Measurements from ENCODE around the gene RUNX2.
"Not testable (repeated sequence)": the region's sequence is repeated elsewhere in the genome, so short reads cannot be mapped to it uniquely, and the experiment has no call there.

RUNX2 gene

DNA sequence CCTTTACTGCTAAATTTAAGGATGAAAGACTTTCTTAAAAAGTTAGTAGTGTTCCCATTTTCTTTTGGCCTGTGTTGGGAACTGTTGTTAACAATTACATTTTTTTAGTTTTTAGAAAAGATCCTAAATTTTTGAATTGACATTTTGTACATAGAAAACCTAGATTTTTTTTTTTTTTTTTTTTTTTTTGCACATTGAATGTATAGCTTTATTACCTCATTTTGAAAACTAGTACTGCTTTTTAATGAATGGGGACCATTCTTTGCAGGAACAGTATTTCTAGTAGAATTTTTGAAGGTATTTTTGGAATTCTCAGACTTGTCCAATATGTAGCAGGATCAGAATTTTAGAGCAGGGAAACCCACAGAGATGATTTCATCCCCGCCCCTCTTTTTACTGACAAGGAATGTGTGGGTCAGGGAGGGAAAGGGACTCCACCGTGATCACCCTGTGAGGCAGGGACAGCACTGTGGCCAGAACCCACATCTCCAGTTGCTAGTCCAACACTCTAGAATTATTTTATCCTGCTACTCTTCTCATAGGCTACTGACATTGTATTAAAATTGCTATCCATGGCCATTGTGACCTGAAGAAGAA lies 204.0 kb downstream of the RUNX2 start:
- DNase-seq, result no peak

GRCh38 chr6:45532721-45533210 lies 204.6 kb downstream of the RUNX2 start:
- no peak for DNase-seq

DNA sequence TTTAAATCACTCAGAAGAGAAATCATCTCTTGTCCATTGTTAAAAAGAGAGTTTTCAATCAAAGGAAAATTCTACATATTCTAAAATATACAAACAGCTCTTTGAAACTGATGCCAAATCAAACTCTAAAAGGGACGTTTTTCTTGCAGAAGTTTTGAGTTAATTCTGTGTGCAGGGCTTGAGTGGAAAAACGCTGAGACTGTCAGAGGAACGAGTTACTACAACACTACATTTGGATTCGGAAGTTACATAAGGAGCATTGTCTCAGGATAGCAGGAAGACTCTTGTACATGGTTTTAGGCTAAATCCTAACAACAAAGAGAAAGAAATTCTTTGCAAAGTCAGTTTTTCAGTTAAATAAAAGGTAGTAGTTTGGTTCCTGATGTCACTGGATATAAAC lies 205.3 kb downstream of the RUNX2 start:
- no peak for DNase-seq

GRCh38 chr6:45535933-45536332 lies 207.8 kb downstream of the RUNX2 start:
- DNase-seq, result no peak

GRCh38 chr6:45537539-45537938 lies 209.4 kb downstream of the RUNX2 start:
- no peak for DNase-seq

DNA sequence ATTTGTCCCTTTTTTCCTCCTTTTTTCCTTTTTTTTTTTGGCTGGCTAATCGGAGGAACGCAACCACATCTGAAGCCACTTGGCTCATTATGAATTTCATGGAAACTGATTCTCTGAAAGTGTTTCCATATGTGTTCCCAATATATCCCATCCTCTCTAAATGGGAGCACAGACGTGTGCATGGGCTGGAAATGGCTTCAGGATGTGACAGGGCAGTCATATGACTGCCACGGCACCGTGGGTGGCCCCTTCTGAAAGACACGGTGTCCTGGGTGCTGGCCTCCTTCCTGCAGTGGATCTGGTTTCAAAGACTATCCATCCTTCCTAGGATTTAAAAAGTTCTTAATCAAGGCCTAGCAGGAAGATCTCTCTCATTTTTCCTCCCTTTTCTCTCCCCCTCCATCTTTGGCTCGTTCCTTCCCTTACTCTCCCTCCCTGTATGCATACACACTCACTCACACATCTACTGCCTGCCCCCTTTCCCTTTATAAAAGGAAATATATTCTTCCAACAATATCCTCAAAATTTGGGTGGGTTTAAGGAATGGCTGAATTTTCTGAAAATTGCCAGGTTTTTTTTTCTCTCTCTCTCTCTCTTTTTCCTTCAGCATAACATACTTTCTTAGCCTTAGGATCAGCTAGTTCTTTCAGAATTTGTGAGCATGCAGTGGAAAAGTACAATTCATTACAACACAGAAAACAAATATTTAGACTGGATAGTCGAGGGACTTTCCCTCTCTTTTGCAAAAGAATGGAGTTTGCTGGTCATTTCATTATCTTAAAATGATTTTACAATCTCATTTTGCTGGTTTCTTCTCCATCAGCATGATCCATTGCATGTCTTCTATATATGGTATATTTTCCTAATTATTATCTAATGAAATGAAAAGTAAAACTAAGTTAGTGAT lies 210.8 kb downstream of the RUNX2 start:
- DNase-seq, result no peak

- no peak for DNase-seq
Measured at GRCh38 chr6:45540375-45540920, 212.3 kb downstream of the RUNX2 start.

DNA sequence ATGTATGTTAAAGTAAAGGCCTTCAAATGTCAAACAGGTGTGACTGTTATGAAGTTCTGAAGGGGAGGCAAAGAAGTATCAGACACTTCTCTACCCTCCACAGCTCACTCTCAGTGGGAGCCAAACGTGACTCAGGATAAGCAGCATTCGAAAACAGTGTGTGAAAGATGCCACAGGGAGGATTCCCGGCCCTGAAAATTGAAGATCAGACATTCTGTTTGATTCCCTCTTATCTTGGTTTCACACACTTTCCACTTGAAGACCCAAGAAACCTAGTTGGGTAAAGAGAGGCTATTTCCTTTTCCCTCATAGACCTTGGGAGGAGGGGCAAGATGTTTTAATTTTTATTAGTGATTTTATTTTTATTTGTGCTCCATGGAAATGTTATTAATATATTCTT lies 213.8 kb downstream of the RUNX2 start:
- DNase-seq, result no peak

- no peak for DNase-seq
Measured at GRCh38 chr6:45543298-45544235, 215.4 kb downstream of the RUNX2 start.

- no peak for DNase-seq
Measured at GRCh38 chr6:45545416-45545815, 217.3 kb downstream of the RUNX2 start.

GRCh38 chr6:45548657-45549515 lies 220.8 kb downstream of the RUNX2 start:
- no peak for DNase-seq

GRCh38 chr6:45552536-45552935 lies 224.4 kb downstream of the RUNX2 start:
- DNase-seq, result no peak

DNA sequence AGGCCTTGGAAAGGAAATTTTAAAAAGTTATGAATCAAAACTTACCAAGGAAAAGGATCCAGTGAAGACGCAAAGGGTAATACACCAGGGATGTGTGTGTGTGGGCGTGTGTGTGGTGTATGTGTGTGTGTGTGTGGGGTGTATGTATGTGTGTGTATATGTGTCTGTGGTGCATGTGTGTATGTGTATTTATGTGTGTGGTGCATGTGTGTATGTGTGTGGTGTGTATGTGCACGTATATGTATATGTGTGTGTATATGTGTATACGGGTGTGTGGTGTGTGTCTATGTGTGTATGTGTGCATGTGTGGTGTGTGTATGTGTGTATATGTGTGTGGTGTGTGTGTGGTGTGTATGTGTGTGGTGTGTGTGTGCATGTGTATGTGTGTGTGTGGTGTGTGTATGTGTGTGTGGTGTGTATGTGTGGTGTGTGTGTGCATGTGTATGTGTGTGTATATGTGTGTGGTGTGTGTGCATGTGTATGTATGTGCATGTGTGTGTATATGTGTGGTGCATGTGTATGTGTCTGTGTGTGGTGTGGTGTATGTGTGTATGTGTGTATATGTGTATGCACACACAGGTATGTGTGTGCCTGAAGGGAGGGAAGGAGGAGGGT lies 225.7 kb downstream of the RUNX2 start:
- no peak for DNase-seq

DNA sequence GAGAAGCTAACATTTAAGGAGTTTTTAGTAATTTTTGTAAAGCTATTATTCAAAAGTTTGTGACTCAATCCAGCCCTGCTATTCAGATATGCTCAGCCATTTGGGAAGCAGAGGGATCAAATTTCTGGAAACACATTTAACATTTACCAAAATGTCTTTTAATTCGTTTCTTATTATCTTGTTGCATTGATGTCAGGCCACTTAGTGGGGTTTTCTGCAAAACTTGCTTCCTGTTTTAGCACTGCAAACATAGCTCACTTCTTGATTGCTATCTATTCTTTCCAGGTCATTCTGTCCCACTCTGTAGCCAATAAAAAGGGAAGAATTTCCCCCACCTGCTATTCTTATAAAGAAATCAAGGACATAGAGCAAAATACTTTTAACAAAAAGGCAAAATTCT lies 226.5 kb downstream of the RUNX2 start:
- DNase-seq, result no peak

DNA sequence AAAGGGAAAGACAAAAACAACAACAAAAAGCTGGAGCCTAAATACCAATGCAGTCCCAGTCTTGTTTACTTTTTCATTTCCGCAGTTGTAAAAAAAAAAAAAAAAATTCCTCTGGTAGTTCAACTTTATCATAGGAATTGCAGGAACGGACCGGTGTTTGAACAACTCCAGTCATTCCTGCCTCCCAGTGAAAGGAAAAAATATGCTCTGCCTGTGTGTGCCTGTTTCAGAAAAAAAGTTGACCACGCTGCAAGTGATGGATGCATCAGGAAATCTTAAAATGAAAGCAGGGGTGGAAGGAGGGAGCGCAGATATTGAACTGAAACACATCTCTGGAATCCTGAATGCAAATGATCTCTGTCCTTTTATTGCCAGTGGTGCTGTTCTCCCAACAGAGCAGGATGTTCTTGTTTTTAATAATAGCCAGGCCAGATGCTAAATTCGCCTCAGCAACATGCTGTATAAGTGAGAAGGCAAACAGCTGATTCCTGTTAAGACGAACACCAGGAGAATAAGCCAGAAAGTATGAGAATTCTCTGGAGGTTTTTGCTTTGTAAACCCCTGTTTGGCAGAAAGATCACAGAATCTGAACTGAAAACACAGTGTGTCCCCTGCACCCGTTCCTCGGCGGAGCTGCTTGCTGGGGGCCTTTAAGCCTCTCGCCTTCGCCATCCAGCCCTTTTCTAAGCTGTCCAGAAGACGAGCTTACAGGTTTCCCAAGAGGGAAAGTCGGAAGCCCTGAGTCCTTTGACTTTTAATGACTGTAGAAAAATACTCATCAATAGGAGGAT lies 228.0 kb downstream of the RUNX2 start:
- DNase-seq, result no peak

DNA sequence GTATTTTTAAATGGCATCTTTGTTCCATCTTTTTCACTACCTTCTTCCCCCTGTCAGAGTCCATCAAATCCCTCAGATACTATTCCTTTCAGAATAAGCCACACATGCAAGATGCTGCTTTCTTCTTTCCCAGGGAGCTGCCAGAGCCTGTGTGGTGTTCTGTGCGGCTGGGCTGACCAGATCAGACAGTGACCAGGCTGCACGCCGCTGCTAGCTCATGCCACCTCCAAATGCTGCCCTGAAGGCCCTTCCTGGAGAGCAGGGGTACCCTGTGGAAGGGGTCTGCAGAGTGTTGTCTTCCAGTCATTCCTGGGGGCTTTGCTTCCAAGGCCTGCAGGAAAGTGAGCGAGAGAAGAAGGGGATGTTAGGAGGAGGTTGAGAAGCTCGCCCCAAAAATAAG lies 228.7 kb downstream of the RUNX2 start:
- DNase-seq, result no peak

DNA sequence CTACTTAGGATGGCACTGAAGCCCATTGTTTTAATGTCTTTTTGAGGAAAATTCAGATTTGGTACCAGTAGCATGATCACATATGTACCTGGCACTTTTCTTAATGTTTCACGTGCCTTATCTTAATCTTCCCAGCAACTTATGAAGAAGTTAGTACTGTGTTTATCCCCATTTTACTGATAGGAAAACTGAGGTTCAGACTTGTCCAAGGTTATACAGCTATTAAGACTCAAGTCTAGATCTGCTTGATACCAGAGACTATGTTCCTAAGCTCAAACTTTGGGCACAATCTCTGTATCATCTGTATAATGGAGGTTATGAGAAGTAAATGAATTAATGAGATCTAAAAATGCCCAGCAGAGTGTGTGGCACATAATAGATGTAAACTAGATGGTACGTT lies 229.3 kb downstream of the RUNX2 start:
- DNase-seq, result no peak

- DNase-seq, result no peak
Measured at GRCh38 chr6:45558858-45559257, 230.7 kb downstream of the RUNX2 start.

DNA sequence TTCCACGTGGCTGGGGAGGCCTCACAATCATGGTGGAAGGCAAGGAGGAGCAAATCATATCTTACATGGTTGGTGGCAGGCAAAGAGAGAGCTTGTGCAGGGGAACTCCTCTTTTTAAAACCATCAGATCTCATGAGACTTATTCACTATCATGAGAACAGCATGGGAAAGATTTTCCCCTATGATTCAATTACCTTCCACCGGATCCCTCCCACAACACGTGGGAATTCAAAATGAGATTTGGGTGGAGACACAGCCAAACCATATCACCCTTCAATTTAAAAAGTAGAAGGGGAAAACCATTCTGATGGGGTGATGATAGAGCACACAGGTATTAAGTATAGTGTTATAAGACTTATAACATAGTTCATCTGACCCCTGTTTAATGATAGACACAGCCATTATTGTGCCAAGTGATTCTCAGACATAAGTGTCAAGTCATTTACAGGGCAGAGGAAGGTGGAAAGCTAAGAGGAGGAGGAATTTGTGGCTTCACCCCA lies 232.2 kb downstream of the RUNX2 start:
- not testable (repeated sequence) for DNase-seq

DNA sequence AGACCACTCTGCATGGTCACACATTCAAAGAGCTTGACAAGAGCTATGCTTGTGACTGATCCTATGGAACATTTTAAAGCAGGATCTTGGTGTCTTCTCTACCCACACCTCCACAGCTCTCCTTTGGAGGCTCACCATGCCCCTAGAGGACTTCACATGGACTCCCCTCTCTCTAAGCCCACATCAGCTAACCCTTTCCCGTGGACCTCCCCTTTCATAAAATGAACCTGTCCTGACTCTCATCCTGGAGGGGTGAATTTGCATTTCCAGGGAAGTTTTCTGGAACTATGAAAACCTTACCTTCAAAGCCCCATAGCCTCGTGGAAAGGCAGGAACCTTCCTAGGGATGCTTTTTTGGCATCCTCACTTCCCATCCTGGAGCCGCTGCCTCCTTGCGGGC lies 234.0 kb downstream of the RUNX2 start:
- DNase-seq, result no peak
